Fibroblast of pulmonary artery (primary cell): ENCODE results near the gene HOXC4.

Experiments used
- DNase-seq: peaks from one replicate; pipeline ENCODE4 v3.0.0-alpha.2; 2010; ENCODE audit warnings: low read depth
- H3K4me3 ChIP-seq: replicated peaks from 2 replicates; pipeline ENCODE4 v1.5.1; 2011; ENCODE audit warnings: low read depth, mild to moderate bottlenecking, control low read depth, low read length, moderate library complexity
- TF ChIP-seq, protein P1 (sequence below): IDR thresholded peaks from 2 replicates; pipeline ENCODE4 v1.5.1; 2011; ENCODE audit warnings: mild to moderate bottlenecking, control low read depth, low read length, inconsistent platforms; ENCODE audit errors: missing control alignments

Gene HOXC4

DNA sequence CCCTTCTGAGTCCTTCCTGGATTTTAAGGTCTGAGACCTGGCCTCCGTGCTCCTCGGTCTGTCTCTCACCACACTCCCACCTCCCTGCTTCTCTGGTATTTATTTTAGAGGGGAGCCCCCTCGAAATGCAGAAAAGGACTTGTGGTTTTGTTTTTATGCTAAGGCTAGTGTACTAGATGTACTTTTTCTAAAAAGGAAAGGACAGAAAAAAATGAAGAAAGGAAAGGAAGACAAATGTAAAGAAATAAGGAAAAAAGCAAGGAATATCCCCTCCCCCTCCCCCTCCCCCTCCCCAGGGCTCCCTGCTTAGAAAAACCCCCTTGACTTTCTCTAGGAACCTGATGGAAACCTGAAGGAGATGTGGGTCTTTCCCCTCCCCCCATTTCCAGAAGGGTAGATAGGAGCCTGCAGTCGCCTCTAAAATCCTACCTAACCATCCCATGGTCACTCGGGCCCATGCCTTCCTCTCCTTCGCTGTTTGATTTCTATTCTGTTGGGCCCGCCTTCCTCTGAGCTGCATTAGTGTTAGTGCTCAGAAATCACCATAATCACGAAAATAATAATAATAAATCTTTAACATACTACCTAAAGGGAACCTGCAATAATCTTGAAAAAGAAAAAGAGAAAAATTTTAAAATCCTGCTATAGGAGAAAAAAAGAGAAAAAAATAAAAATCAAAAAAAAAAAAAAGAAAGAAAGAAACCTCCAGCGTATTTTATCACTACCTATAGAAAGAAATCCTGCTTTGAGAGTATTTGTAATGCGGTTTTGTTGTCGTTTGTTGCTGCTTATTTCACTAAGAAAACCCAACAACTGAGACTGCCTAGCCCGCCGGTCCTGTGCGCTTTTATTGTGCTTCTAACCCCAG, 41.7 kb upstream of the HOXC4 start:
- no peak for DNase-seq
- H3K4me3 ChIP-seq: no peak overlapping the region
- TF ChIP-seq, protein P1, sequence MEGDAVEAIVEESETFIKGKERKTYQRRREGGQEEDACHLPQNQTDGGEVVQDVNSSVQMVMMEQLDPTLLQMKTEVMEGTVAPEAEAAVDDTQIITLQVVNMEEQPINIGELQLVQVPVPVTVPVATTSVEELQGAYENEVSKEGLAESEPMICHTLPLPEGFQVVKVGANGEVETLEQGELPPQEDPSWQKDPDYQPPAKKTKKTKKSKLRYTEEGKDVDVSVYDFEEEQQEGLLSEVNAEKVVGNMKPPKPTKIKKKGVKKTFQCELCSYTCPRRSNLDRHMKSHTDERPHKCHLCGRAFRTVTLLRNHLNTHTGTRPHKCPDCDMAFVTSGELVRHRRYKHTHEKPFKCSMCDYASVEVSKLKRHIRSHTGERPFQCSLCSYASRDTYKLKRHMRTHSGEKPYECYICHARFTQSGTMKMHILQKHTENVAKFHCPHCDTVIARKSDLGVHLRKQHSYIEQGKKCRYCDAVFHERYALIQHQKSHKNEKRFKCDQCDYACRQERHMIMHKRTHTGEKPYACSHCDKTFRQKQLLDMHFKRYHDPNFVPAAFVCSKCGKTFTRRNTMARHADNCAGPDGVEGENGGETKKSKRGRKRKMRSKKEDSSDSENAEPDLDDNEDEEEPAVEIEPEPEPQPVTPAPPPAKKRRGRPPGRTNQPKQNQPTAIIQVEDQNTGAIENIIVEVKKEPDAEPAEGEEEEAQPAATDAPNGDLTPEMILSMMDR: no peak

DNA sequence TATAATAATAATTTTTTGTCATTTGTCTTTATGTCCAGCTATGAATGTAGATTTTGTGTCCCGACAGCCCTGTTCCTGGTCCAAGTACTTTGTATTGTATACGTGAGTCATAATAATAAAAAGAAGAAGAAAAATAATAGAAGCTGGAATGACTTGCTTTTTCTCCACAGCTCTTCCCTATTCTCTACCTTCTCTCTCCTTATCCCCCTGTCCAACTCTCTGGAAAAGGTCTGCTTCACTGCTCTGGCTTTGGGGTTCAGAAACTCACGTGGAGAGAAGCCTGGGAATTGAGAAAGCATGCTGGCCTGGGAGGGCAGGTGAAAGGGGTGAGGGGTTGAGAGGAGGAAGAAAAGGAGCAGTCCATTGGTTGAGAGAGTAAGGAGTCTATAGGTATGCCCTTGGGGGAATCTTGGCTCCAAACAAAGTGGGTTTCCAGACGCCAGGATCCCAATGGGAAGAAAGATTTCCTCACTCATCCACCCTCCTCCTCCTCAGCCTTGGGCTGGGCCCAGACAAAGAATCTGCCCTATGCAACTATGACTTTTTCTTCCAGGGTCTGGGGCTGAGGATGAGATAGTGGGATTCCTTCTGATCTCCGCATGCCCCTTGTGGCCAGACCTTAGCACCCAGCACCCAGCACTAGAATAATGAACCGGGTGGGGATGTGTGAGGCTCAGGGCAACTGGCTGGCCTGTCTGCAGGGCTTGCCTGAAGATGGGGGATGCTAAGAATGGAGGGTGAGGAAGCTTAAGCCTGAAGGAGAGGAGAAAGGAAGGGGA, 40.8 kb upstream of the HOXC4 start:
- DNase-seq: no peak
- H3K4me3 ChIP-seq: no peak overlapping the region
- TF ChIP-seq, protein P1: no peak

GRCh38 chr12:54014377-54015017, 39.1 kb upstream of the HOXC4 start:
- no peak overlapping the region for H3K4me3 ChIP-seq
- TF ChIP-seq, protein P1: no peak
- DNase-seq: no peak

DNA sequence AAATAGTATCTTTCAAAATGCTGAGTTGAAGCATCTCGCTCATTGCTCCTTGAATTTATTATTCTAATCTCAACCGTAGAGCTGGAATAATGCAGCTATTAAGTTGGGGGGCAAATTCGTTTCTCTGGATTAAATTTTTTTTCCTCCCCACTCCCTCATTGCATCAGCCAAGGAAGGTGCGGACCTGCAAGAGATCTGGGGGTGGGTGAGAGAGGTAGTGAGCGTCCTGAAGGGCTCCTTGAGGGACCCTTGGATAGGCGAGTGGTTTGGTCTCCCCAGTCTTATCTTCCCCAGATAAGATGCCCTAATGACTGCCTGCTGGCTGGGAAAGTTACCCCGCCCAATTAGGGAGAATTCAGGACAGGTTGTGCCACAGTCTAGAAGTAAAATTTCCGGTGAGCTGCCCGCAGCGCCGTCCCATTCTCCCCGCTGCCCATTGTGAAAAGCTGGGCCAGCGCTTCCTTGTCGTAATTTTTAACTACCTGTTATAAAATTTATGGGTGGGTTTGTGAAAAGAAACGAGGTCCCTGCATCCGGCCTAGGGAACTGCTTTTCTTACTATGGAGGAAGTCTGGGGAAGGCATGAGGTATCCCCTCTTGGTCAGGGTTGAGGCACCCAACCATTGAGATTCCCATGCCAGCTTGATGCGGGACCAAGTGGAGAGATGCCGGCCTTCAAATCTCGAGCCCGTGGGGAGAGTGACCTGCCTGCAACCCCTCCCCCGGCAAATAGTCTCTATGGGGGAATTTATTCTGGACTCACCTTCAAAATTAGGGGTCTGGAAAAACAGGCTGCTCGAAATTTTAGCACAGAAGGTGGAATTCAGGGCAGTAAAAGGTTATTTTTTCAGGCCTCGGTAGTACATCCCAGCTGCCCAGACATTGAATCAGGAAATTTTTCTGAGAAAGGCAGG, 38.4 kb upstream of the HOXC4 start:
- DNase-seq: no peak
- no peak overlapping the region for H3K4me3 ChIP-seq
- TF ChIP-seq, protein P1: no peak

DNA sequence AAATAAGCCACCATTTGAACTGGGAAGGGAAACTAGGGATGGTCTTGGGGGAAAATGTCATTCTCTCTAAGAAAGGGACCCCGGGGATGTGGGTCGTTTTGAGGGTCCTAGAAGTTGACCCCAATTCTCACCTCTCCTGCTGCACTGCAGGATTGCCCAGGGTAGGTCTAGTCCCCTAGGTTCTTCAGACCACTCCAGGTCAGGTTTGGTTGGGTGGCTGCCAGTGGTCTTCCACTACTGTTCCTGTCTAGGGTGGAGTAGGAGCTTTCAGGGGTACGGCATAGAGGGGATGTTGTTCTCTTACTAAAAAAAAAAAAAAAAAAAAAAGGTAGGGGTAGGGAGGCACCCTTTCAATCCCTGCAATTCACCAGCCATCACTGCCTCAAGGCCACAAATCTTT, 37.6 kb upstream of the HOXC4 start:
- TF ChIP-seq, protein P1: no peak
- DNase-seq: no peak
- H3K4me3 ChIP-seq: no peak overlapping the region

DNA sequence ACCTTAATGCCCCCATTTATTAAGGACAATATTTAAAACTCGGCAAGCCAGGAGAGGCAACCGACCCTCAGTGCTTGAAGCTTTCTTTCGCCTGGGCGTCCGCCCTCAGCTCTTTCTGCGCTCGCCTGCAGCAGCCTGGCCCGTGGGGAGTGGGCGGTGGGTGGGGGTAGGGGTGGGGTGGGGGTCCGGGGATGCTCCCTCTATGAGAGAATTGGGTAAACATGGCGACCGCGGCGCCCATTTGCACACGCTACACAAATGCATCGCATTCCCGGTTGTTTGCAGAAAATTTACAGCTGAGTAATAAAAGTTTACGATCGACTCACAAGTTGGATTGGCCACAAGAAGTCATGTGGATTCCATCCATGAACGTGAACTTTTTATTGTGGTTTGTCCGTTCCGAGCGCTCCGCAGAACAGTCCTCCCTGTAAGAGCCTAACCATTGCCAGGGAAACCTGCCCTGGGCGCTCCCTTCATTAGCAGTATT, 37.1 kb upstream of the HOXC4 start:
- H3K4me3 ChIP-seq: no peak overlapping the region
- DNase-seq: peak; percentile 20
- TF ChIP-seq, protein P1: no peak
